Stimulated activated CD4-positive, alpha-beta T cell treated with anti-CD3 and anti-CD28 coated beads, Interleukin-1b, Interleukin-23, amount 100 ng/mL, for 24 hours (primary cell): ENCODE results near the gene ABHD12.
"Not testable (repeated sequence)": the region's sequence is repeated elsewhere in the genome, so short reads cannot be mapped to it uniquely, and the experiment has no call there.

Source experiments
- DNase-seq, 4 experiments: peaks; one replicate each; pipeline ENCODE4 v3.0.0-alpha.2; 2020; ENCODE audit warnings: low read depth in 4 of 4, low spot score in 1 of 4

The ABHD12 gene

GRCh38 chr20:25278636-25279361 is 111.8 kb downstream of the ABHD12 start:
- no peak for DNase-seq

GRCh38 chr20:25277941-25278521 is 112.6 kb downstream of the ABHD12 start:
- no peak for DNase-seq

GRCh38 chr20:25277051-25277801 is 113.4 kb downstream of the ABHD12 start:
- DNase-seq = no peak

GRCh38 chr20:25276533-25277050 is 114.0 kb downstream of the ABHD12 start:
- no peak for DNase-seq

DNA sequence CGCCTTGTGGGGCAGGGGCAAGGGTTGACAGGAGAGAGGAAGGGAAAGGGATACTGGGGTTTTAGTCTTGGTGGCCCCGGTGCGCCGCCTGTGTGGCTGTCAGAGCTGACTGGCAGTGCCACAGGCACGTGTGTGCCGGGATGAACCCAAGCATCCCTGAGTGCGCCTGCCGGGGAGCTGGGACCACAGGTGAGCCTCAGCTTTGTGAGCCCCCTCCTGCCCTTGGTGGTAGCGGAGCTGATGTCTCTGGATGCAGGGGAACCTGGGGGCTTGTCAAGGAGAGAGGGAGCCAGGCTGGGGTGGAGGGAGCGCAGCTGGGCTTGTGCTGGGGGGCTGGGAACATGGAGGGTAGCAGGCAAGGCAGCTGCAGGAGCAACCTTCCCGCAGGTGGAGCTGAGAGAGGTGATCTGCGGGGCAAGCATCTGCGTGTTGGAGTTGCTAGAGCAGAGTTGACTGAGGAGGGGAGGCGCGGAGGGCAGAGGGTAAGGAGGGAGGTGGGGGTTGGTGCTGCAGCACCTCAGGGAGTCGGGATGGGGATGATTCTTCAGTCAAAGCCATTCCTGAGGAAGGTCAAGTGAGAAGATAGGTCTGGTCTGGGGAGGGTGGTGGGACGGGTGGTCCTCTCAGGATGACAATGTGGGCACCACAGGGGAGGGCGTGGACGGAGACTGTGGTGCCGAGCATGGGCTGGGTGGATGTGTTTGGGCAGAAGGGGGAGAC is 114.7 kb downstream of the ABHD12 start:
- DNase-seq = no peak

- DNase-seq = no peak
Measured at GRCh38 chr20:25274891-25275812, 115.5 kb downstream of the ABHD12 start.

- DNase-seq = no peak
Measured at GRCh38 chr20:25274481-25274880, 116.2 kb downstream of the ABHD12 start.

- no peak for DNase-seq
Measured at GRCh38 chr20:25273541-25274358, 116.9 kb downstream of the ABHD12 start.

- DNase-seq = no peak
Measured at GRCh38 chr20:25273046-25273445, 117.6 kb downstream of the ABHD12 start.

GRCh38 chr20:25272223-25273000 is 118.2 kb downstream of the ABHD12 start:
- no peak for DNase-seq

DNA sequence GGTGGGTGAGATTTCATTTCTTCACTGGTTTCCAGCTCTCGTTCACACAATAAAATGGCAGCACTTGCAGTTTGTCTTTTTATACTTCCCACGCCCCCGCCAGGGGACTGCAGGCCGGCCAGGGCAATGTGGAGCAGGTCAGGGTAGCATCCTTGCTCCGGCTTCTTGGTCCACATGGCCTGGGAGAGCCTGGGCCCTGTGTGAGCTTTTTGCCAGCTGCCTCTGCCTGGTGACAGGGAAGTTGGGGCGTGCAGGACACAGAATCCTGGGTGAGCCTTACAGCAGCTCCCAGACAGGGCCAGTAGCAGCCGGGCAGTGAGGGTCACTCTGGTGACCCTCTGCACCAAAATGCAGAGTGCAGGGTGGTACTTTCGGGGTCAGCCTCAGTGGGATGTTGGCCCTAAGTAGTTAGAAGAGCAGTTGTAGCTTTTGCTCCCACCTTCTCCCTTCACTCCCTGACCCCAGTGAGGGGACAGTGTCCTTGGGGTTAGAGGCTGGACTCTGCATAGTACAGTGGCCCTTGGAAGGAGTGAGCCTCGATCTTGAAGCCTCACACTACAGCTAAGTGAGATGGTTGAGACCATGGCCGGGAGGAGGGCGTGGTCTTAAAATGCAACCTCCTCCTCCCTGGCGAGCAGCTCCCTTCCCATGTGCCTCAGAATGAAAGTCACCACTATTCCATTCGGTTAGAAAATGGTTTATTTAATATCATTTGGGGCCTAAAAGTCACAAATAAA is 119.0 kb downstream of the ABHD12 start:
- no peak for DNase-seq

DNA sequence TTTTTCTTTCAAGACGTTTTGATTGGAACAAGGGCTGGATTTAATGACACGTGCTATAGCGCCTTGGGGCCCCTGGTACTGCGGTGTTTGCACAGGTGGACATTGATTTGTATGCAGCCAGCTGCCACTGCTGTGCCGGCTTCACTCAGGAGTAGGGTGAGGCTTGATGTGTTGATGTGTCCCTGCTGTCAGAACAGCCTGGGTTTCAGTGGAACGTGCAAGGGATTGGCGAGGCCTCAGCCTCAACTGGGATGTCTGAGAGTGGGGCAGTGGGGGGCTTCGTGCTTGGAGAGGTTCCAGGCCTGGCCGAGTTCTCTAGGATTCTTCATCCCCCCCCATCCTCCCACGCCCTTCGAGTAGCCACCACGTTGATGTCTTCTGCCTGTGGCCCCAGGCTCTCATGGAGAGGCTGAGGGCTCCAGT is 119.8 kb downstream of the ABHD12 start:
- no peak for DNase-seq

- no peak for DNase-seq
Measured at GRCh38 chr20:25269833-25270170, 120.8 kb downstream of the ABHD12 start.

DNA sequence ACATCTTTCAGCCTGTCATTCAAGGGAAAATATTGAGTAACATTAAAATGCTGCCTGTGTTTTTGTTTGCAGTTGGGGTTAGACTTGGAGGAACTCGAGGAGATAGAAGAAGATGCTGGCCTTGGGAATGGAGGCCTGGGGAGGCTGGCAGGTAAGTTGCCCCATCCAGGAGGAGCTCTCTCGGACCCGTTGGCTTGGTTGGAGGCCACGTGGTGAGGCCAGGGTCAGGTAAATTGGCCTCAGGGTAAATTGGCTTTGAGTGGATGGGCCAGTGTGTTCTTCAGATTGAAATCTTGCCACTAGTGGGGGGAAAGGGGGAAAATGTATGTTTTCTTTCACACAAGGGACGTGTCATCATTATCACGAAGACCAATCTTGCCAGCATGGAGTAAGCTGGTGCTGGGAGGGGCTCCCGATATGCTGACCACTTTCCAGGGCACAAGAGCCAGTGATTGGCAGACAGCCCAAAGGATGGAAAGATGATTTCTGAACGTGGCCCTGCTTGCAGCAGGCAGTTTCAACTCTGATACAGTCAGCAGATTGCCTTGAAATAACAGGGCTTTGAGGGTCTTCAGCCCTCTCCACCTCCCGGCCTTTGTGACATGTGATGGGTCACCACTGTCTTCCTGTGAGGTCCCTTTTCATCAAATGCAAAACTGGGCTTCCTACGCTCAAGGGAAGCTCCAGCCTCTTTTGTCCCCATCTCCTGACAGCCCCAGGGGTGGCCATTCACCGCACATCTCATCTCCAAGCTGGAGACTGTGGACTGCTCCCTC is 121.4 kb downstream of the ABHD12 start:
- no peak for DNase-seq

DNA sequence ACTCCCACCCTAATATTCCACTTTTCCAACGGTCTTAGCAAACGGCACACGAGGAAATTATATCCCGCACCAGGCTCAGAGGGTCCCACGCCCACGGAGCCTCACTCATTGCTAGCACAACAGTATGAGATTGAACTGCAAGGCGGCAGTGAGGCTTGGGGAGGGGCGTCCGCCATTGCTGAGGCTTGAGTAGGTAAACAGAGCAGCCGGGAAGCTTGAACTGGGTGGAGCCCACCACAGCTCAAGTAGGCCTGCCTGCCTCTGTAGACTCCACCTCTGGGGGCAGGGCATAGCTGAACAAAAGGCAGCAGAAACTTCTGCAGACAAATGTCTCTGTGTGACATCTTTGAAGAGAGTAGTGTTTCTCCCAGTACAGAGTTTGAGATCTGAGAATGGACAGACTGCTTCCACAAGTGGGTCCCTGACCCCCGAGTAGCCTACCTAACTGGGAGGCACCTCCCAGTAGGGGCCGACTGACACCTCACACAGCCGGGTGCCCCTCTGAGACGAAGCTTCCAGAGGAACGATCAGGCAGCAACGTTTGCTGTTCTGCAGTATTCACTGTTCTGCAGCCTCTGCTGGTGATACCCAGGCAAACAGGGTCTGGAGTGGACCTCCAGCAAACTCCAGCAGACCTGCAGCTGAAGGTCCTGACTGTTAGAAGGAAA is 129.7 kb downstream of the ABHD12 start:
- DNase-seq = not testable (repeated sequence)

GRCh38 chr20:25259788-25260254 is 130.8 kb downstream of the ABHD12 start:
- no peak for DNase-seq

- no peak for DNase-seq
Measured at GRCh38 chr20:25259358-25259757, 131.3 kb downstream of the ABHD12 start.
